Gastrocnemius medialis (tissue), 4 donors: ENCODE results near the gene SLC35G6.
A peak's percentile ranks its signal among the peaks of the same experiment; 100 is the strongest.

ENCODE experiments used
- POLR2A ChIP-seq, 2 donors: fragments of 450-650 bp; IDR thresholded peaks; one replicate each; pipeline ENCODE4 v1.6.1; 2017; ENCODE audit warnings: antibody characterized with exemption in 2 of 2, mild to moderate bottlenecking in 2 of 2, moderate library complexity in 2 of 2
- TF ChIP-seq, protein P1 (sequence below), 5 experiments: fragments of 450-650 bp in 3 of 5; fragments of 200-600 bp in 2 of 5; sonication (generic) in 2 of 5; IDR thresholded peaks in 4 of 5; conservative IDR thresholded peaks in 1 of 5; 1 replicate in 4 of 5; 2 replicates in 1 of 5; pipeline ENCODE4 v1.5.1; 2016 to 2019; ENCODE audit warnings: antibody characterized with exemption in 5 of 5, mild to moderate bottlenecking in 3 of 5, moderate library complexity in 3 of 5

DNA sequence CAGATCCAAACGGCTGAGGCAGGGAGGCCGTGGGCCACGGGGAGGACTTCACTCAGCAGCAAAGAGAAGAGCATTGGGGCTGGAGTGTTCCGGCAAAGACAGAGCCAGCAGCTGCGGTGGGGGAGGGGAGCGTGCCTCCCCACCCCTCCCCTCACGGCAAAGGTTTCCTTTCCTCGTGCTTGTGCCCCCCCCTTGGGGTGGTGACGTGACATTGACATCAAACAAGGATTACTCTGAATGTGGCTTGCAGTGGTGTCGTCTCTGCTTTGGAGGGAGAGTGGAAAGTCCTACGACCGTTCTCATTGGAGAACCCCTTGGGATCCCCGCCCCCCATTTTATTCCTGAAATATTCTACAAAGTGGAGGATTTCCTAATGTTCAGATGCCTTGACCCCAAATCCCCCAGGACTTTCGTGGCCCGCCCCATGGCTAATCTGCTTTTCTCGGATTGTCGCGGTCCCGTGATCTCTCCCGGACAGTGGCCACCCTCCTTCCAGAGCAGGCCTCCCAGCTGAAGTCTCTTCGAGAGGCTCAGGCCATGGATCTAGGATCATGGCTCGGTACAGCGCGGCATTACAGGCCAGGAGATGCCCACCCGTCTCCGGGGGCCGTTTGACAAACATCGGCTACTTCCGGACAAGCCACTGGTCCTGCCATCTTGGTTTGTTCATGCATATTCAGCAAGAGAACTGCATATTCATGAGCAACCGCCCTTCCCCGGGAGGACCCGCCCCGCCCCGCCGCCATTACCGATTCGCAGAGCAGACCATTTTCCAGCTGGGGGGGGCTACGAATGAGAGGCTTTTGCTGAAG lies 2.2 kb downstream of the SLC35G6 start:
- TF ChIP-seq, protein P1, sequence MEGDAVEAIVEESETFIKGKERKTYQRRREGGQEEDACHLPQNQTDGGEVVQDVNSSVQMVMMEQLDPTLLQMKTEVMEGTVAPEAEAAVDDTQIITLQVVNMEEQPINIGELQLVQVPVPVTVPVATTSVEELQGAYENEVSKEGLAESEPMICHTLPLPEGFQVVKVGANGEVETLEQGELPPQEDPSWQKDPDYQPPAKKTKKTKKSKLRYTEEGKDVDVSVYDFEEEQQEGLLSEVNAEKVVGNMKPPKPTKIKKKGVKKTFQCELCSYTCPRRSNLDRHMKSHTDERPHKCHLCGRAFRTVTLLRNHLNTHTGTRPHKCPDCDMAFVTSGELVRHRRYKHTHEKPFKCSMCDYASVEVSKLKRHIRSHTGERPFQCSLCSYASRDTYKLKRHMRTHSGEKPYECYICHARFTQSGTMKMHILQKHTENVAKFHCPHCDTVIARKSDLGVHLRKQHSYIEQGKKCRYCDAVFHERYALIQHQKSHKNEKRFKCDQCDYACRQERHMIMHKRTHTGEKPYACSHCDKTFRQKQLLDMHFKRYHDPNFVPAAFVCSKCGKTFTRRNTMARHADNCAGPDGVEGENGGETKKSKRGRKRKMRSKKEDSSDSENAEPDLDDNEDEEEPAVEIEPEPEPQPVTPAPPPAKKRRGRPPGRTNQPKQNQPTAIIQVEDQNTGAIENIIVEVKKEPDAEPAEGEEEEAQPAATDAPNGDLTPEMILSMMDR (IDR thresholded peaks at IDR 0.05 in 4 of 5, conservative IDR thresholded peaks at IDR 0.05 in 1 of 5): no peak
- TF ChIP-seq POLR2A (IDR thresholded peaks at IDR 0.05): peak in 1 of 2 donors; percentile 57
